ENCODE measurements around the gene AARS2.
"Not testable (repeated sequence)": the region's sequence is repeated elsewhere in the genome, so short reads cannot be mapped to it uniquely, and the experiment has no call there.

The AARS2 gene

DNA sequence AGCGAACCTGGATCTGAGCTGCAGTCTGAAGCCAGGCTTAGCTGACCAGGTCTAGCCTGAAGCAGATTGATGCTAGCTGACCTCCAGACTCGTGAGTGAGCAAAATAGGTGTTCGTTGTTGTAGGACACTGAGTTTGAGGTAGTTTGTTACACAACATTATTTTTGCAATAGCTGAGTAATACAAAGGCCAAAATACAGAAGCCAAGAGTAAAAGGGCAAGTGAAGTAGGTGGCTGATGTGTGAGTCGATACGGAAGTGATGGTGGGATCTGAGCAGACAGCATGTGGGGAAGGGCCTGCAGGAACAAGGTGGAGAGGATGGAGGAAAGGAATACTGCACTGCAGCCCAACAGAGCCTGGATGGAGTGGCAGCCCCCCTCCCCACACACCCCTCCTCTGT, 20.8 kb upstream of the AARS2 start:
- intact Hi-C loops (cut with DNase I): loop anchor here (10.0 kb wide), 1 partner anchor 159 kb away; no protein-coding TSS in a partner anchor

DNA sequence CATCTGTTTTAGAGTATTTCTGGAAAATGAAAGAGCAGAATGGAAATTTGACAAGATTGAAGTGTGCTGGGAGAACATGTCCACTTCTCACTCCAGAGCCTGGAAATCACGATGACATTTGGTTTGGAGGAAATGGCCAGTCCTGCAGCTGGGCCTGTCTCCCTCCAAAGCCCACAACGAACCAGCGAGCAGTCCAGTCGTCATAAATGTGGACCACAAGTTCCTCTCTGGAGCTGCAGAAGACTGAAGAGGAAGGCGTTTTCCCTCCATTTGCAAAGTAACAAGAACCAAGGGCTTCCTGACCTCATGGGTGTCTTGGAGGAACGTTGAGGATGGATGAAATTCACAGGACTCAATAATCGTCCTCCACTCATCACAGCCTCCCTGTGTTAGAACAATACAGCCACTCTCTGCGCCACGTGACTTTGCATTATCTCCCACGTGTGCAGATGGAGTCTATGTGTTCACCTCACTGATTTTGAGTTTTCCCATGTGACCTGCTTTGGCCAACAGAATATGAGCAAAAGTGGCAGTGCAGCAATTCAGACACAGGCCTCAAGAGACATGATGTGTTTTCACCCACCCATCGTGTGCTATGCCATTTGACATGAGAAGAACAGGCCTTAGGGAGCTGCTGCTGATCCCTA, 20.2 kb upstream of the AARS2 start:
- no peak for DNase-seq
- intact Hi-C loops (cut with DNase I): loop anchor here (10.0 kb wide), 1 partner anchor 159 kb away; no protein-coding TSS in a partner anchor

More for the DNA sequence above, 20.8 kb upstream of the AARS2 start:
- DNase-seq: no peak

DNA sequence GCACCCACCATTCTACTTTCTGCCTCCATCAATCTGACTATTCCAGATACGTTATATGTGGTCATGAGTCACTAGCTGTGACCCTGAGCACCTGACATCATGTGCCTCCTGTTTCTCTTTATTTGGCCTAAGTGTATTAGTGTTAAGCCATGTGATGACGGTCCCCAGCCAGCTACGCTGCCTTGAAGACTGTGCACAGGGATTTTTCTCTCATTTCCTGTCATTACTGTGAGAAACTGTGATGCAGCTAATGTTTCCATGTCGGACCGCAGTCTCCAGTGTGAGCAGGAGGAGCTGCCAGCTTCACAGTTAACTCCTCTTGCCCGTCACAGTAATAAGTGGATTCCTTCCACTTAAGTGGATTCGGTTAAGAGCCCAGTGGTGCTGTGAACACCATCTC, 19.4 kb upstream of the AARS2 start:
- DNase-seq: no peak

DNA sequence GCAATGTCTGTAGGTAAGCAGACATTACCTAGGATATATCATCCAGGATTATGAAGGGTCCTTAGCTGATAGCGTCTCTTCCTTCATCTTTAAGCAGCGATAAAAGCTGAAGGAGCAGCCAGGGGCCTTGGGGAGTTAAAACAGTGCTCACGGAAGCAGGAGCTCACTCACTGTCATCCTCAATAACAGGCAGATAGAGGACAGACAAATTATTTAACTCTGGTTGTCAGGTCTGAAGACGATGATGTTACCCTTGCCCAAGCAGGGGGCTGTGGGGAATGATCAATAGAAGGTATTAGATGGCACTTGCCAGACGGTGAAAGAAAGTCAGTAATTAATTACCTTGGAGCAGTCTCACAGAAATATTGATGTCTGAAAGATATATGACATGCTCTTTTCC, 16.7 kb upstream of the AARS2 start:
- DNase-seq: no peak
- intact Hi-C loops (cut with DNase I): loop anchor here (10.0 kb wide), 1 partner anchor 155 kb away; no protein-coding TSS in a partner anchor

More for the DNA sequence above, 19.4 kb upstream of the AARS2 start:
- intact Hi-C loops (cut with DNase I): loop anchor here (10.0 kb wide), 1 partner anchor 158 kb away; no protein-coding TSS in a partner anchor

DNA sequence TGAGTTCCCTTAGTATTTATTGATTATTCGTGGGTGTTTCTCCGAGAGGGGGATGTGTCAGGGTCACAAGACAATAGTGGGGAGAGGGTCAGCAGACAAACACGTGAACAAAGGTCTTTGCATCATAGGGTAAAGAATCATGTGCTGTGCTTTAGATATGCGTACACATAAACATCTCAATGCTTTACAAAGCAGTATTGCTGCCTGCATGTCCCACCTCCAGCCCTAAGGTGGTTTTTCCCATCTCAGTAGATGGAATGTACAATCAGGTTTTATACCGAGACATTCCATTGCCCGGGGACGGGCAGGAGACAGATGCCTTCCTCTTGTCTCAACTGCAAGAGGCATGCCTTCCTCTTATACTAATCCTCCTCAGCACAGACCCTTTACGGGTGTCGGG, 15.1 kb upstream of the AARS2 start:
- DNase-seq; intact Hi-C loops (cut with DNase I): not testable (repeated sequence)

DNA sequence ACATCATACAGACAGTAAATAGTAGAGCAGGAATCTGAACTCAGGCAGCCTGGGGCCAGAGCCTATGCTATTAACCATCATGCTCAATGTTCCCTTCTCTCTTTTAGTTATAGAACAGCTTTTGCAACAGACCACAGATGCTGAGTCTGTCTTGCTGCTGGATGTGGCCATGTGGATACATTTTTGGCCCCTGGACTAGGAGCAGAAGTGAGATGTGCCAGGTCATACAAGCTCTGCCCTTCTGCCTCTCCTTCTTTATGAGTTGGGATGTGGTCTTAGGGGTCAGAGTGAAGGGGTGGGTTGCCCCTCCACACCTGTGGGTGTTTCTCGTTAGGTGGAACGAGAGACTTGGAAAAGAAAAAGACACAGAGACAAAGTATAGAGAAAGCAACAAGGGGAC, 14.6 kb upstream of the AARS2 start:
- intact Hi-C loops (cut with DNase I): no loop called here
- no peak for DNase-seq

DNA sequence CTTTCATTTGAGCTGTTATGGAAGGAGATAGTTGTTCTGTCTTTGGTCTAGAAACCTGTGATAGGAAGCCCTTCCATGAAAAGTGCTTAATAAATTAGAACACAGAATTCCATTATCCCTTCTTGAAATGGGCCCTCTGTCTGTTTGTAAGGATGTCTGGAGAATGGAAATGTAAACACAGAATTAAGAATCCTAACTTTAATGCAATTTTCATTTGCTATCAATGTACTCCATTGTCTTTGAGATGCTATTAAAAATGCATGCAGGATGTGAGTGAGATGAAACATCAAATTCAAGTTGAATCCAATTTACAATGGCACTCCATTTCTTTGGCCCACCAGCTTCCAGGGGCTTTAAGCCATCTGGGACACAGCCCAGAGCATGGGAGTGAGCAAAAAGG, 13.9 kb upstream of the AARS2 start:
- peak in 1 of 42 donors; percentile 14 for DNase-seq
- intact Hi-C loops (cut with DNase I): no loop called here

DNA sequence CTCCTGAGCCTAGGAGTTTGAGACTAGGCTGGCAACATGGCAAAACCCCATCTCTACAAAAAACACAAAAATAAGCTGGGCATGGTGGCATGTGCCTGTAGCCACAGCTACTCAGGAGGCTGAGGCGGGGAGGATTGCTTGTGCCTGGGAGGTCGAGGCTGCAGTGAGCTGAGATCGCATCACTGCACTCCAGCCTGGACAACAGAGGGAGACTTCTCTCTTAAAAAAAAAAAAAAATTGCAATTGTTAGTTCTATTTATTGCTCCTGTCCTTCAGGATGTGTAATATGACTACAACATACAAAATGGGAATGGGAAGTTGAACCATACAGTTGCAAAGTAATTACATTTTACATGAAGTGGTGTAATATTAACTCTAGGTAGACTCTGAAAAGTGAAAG, 8.1 kb upstream of the AARS2 start:
- intact Hi-C loops (cut with DNase I): no loop called here
- DNase-seq: no peak

DNA sequence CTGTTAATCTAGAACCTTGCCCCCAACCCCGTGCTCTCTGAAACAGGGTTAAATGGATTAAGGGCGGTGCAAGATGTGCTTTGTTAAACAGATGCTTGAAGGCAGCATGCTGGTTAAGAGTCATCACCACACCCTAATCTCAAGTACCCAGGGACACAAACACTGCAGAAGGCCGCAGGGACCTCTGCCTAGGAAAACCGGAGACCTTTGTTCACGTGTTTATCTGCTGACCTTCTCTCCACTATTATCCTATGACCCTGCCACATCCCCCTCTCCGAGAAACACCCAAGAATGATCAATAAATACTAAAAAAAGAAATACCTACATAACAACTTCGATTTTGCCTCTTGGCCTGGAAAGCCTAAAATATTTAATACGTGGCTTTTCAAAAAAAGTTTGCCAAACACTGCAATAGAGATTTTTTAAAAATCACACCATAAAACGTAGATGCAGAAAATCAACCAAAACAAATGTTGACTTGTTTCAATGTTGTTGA, 4.0 kb upstream of the AARS2 start:
- intact Hi-C loops (cut with DNase I); DNase-seq: not testable (repeated sequence)

DNA sequence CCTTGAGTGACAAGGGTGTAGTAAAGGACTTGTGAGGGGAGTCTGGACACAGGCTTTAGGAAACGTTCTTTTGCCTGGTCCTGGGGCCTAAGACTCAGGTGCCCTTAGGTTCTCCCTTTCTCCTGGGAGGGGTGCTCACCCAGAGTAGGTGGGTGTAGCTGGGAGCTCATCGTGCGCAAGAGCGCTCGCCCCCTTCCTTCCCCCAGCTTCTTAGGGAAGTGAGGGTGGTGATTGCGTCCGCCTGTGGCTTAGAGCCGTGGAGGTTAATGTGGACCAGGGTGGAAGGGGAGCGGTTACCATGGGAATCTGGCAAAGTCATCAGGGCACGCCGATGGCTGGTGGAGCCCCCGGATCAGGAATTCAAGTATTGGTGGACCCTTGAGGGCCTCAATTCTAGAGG, 3.3 kb upstream of the AARS2 start:
- DNase-seq: peak in 3 of 42 donors; percentile 19 to 44 (median 28)
- intact Hi-C loops (cut with DNase I): no loop called here

DNA sequence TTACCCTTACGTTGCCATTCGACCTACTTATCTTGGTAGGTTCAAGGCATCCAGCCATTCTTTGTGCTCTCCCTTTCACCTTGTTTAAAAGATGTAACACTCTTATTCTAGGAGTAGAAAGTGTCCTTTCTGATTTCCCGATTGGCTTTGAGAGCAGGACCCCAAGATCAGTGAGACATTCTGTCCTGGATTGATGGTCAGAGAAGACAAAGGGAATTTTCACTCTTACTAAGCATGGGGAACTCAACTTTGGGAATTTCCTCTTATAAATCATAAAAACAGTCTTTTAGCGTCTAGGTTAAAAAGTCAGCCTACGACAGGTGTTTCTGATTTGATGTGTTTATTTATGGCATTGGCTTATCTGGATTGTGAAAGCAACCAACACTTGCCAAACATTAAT, 2.8 kb upstream of the AARS2 start:
- intact Hi-C loops (cut with DNase I): no loop called here

DNA sequence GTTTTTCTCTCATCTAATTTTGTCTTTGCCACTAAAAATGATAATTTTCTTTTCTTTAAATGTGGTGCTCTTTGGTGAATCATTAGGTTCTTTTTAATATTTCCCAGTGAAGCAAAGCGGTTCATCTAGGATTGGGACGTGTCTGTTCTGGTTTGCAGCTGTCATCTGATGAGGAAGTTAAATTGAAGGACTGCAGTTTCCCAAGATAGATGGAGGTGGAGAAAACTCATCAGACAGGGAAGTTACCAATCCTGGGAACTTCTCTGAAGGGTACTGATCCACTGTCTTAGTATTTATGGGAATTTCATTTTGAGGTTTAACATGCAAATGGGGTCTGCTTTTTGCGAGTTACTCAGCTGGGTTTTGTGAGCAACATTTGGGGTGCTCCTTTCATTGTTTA, 2.4 kb upstream of the AARS2 start:
- intact Hi-C loops (cut with DNase I): no loop called here
- no peak for DNase-seq

More for the DNA sequence above, 2.8 kb upstream of the AARS2 start:
- DNase-seq: no peak

DNA sequence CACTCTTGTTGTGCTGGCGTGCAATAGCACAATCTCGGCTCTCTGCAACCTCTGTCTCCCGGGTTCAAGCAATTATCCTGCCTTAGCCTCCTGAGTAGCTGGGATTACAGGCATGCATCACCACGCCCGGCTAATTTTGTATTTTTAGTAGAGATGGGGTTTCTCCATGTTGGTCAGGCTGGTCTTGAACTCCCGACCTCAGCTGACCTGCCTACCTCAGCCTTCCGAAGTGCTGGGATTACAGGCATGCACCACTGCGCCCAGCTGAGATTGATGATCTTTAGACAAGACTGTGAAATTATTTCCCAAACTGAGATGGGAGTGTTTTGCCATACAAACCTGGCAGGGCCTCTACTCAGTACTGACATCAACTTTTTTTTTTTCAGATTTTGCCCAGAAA, 1.5 kb upstream of the AARS2 start:
- intact Hi-C loops (cut with DNase I): loop anchor here (5.0 kb wide), 1 partner anchor 47 kb away; the partner anchor contains the start of gene NFKBIE
- not testable (repeated sequence) for DNase-seq

DNA sequence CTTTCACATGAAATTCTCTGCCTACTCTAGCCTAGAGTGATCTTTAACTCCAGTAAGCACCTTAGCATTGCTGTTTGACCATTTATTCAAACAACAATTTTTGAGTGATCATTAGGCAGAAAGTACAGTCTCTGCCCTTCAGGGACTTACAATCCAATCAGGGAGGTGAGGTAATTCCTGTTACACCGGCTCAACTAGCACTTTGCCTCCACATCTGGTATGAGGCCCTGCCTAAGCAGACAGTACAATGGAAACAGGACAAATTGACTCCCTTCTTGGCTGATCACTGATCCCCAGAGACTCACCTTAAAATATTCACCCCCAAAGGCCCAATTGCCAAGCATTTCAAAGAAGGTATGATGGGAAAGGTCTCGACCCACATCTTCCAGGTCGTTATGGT, 1.4 kb downstream of the AARS2 start:
- no peak for DNase-seq
- intact Hi-C loops (cut with DNase I): loop anchor here (5.0 kb wide), 1 partner anchor 44 kb away; the partner anchor contains the start of gene NFKBIE

DNA sequence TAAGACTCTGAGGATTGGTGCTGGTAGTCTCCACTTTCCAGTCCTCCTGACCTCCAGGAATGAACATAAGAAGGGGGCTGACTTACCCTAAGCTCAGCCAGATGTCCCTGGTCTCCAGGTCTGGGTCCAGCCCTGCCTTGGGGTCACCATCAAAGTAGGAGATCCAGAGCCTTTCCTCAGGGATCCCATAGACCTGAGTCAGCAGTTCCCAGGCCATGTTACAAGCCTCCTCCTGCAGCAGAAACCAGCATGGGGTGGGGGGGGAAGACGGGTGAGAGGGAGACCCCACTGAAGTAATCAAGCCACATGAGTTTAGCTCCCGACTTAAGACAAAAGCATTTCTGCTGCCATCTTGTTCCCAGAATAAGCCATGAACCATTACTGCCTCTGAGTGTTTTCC, 1.8 kb downstream of the AARS2 start:
- DNase-seq: no peak
- intact Hi-C loops (cut with DNase I): loop anchor here (5.0 kb wide), 1 partner anchor 44 kb away; the partner anchor contains the start of gene NFKBIE

DNA sequence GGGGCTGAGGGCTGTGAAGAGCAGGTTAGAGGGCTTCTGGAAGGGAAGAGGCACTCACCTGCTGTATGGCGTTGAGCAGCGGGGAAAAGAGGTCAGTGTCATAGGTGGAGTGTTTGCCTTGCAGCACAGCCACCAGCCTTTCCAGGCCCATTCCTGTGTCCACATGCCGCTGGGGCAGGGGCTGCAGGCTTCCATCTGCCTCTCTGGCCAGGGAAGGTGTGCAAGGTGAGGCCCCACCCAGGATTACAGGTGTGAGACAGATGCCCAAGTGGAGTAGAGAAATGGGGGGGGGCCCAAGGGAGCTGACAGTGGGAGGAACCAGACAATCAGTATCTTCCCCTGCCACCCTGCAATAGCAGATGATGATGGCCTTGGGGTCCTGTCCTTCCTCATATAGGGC, 2.9 kb downstream of the AARS2 start:
- intact Hi-C loops (cut with DNase I): loop anchor here (5.0 kb wide), 1 partner anchor 43 kb away; the partner anchor contains the start of gene NFKBIE
- no peak for DNase-seq

DNA sequence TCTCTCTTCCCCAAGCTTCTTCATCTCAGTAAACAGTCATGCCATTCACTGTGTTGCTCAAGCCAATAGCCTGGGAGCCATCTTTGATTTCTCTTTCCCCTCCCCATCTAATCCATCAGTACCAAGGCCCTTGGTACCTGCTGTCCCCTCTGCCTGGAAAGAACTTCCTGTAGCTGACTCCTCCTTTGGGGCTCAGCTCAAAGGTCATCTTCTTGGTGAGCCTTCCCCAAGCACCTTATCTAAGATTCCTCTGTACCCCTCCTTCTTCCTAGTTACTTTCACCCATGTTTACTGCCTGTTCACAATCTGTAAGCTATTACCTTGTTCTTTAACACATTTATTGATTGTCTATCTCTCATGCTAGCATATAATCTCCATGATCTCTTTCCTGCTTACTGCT, 3.5 kb downstream of the AARS2 start:
- intact Hi-C loops (cut with DNase I): loop anchor here (5.0 kb wide), 1 partner anchor 42 kb away; the partner anchor contains the start of gene NFKBIE
- DNase-seq: no peak

DNA sequence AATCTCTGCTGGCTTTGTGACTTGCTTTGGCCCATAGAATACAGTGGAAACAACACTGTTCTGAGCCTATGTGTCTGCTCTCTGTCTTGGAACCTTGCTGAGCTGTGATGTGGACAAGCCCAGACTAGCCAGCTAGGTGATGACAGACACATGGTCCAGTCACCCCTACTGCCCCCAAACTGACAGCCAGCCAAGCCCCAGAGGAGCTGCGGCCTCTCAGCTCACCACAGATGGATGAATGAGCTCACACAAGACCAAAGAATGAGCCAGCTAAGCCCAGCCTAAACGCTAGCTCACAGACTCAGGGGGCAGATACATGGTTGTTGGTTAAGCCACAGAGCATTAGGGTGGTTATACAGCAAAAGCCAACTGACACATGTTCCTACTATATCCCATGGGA, 4.1 kb downstream of the AARS2 start:
- intact Hi-C loops (cut with DNase I): no loop called here
- DNase-seq: no peak

DNA sequence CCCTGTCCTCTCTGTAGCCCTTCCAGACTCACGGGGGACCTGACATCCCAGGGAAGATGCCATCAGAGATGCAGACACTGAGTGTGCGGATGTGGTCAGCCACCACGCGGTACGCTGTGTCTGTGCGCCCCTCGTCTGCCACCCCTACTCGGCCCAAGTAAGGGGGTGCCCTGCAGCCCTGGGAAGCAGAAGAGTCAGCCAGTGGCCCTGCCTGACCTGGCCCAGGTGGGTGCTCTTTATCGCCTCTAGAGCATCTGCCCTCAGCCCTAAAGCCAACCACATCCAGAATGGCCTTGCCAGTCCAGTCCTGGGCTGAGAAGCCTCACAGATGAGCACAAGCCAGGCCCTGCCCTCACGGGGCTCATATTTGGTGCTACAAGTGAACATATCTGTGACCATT, 5.9 kb downstream of the AARS2 start:
- DNase-seq: no peak
- intact Hi-C loops (cut with DNase I): no loop called here

DNA sequence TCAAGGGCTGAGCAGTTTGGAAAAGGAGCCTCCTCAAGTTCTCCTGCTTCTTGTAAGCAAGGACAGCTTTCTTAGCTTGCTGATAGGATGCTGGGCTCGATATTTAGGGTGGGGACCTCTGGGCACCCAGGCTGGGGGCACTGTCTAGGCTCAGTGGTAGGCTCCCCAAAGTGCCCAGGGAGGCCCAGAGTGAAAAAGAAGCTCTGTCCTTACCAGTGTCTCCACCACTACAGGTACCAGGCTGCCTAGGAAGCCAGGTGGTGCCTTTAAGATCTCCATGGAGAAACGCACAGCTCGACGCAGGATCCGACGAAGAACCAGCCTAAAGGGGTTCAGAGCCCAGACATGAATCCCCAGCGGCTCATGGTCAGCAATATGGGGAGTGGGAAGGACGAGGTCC, 6.4 kb downstream of the AARS2 start:
- DNase-seq: no peak
- intact Hi-C loops (cut with DNase I): no loop called here

DNA sequence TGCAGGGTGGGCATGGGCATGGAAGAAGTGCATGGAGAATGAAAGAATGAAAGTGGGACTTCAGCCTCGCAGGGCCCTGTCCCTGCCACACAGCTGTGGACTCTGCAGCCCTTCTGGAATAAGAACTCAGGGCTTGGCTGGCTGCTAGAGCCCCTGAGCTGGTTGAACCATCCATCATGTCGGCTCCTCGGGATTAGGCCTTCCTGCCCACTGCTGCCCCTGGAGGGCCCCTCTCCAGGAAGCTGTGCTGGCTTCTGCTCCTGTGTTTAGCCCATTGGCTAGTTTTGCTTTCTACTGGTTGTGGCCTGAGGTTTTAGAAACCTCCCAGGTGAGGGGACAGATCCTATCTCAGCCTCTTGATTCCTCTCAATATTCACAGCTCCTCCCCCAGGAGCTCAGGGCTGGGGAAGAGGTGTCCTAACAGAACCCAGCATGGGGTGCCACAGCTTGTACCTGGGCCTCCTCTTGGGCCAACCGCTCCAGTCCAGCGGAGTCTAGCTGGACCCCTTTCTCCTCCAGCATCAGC, 7.9 kb downstream of the AARS2 start:
- no peak for DNase-seq
- intact Hi-C loops (cut with DNase I): no loop called here

Measured in head of caudate nucleus (tissue), 42 donors.